GM12892 (cell line): Measurements from ENCODE around the gene IFITM1.

Source experiments
- DNase-seq: peaks from one replicate; pipeline ENCODE4 v3.0.0; 2011; ENCODE audit not compliant: insufficient read length
- FAIRE-seq: peaks from 2 replicates; lab custom pipeline; 2011; peaks lifted over from hg19 to GRCh38; lab: Jason Lieb, UNC
- POLR2A ChIP-seq: IDR thresholded peaks from 2 replicates; pipeline ENCODE4 v1.6.1; 2011; ENCODE audit warnings: low read depth, low read length, control low read depth
- POLR2AphosphoS5 ChIP-seq: IDR thresholded peaks from 2 replicates; pipeline ENCODE4 v1.6.1; 2011; ENCODE audit warnings: low read depth, low read length, control low read depth
- TAF1 ChIP-seq: IDR thresholded peaks from 2 replicates; pipeline ENCODE4 v1.6.1; 2011; ENCODE audit warnings: low read depth, mild to moderate bottlenecking, control low read depth, low read length, borderline replicate concordance

The IFITM1 gene

DNA sequence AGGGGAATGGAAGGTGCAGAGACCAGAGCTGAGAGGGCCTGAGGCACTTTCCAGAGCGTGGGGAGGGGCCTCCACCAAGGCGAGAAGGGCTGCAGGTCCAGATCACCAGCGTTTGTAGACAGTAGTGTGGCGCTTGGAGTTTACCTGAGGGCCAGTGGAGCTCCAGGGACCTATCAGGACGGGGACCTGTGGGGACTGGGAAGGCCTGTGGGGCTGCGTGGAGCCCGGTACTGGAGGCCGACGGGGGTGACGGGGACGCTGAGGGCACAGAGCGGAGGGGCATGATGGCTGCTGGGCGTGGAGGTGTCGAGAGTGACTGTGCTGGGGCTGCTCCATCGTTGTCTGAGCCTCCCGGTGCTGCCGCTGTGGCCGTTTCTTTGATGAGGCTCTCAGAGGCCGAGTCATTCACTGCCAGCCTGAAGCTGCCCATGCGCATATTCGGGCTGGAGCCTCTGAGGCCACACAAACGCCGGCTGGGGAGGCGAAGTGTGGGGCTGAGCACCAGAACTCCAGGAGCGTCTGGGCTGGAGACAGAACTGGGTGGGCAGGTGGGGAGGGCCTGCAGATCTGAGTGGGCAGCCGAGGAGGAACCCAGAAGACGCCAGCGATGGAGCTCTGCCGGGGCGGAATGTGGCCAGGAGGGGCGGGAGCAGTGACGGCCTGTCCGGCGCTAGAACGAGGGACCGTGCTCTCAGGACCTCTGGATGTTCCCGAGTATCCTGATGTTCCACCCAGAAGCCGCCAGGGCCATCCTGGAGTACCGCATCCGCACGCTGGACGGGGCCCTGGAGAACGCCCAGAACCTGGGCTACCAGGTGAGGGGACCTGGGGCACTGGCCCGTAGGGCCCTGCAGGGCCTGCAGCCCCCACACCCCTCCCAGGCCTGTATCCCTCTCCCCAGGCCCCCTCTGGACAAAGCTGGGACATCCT lies 22.3 kb upstream of the IFITM1 start:
- TF ChIP-seq POLR2A: no peak
- no peak for TF ChIP-seq POLR2AphosphoS5
- no peak for TF ChIP-seq TAF1
- FAIRE-seq (no peak), DNase-seq (no peak)

DNA sequence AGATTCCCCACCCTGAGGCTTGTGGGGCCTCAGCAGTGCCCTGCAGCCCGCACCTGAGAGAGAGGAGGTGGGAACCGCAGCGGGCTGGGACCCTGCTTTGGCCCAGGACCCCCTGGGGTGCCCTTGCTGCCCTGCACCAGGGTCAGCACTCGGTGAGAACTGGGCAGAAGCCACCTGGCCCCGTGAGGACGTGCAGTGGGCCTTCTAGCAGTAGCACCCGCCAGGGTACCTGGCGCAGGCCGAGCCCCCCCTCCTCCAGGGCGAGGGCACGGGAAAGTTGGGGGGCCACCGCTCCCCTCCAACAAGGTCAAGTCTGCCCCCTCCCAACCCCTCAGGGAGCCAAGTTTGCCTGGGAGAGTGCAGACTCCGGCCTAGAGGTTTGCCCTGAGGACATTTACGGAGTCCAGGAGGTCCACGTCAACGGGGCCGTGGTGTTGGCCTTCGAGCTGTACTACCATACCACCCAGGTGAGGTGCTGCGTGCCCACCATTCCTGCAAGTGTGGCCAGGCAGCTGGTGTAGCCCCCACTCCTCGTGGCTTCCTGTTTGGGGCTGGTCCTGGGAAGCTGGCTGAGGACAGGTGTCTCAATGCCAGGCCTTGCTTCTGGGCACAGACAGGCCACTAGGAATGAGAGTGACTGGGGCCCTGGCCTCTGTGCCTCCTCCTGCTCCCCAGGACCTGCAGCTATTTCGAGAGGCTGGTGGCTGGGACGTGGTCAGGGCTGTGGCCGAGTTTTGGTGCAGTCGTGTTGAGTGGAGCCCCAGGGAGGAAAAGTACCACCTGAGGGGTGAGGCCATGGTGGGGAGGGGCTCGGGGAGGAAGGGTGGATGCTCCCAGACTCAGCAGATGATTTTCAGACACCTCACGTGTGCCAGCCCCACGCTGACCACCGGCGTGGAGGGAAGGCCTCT lies 21.4 kb upstream of the IFITM1 start:
- no peak for FAIRE-seq
- no peak for TF ChIP-seq POLR2A
- no peak for TF ChIP-seq POLR2AphosphoS5
- TF ChIP-seq TAF1: no peak

DNA sequence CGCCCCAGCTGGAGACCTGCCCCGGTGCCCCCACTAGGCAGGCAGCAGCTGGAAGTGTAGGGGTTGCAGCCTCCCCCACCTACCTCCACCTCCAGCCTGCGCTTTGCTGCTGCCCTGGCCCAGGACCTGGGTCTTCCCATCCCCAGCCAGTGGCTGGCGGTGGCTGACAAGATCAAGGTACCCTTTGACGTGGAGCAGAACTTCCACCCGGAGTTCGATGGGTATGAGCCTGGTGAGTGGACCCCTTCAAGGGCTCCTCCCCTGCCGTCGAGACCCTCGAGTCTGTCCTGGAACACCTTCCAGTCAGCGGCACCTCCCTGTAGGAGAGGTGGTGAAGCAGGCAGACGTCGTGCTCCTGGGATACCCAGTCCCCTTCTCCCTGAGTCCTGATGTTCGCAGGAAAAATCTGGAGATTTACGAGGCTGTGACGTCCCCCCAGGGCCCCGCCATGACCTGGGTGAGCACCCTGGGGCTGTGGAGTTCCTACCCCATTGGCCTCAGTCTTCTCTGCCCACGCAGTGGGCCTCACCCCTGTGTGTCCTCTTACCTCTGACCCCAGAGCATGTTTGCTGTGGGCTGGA lies 20.5 kb upstream of the IFITM1 start:
- TF ChIP-seq POLR2A (no peak), TAF1 (no peak), POLR2AphosphoS5 (no peak)

More for the DNA sequence above, 21.4 kb upstream of the IFITM1 start:
- DNase-seq: no peak

DNA sequence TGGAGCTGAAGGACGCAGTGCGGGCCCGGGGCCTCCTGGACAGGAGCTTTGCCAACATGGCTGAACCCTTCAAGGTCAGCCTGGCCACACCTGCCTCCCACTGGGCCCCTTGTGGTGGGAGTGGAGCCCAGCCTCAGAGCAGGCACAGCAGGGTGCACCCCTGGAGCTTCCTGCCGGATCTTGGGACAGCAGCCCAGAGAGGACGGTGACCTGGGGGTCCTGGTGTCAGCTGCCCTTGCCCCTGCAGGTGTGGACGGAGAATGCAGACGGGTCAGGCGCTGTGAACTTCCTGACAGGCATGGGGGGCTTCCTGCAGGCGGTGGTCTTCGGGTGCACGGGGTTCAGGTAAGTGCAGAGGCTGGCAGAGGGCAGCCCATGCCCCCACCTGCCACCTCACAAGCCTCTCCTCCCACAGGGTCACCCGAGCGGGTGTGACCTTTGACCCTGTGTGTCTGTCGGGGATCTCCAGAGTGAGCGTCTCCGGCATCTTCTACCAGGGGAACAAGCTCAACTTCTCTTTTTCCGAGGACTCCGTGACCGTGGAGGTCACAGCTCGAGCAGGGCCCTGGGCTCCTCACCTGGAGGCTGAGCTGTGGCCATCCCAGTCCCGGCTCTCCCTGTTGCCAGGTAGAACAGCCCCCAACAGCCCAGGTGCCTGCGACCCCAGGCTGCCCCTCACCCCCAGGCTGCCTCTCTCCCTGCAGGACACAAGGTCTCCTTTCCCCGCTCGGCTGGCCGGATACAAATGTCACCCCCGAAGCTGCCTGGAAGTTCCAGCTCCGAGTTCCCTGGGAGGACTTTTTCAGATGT lies 19.8 kb upstream of the IFITM1 start:
- FAIRE-seq (no peak), DNase-seq (no peak)
- no peak for TF ChIP-seq POLR2A
- no peak for TF ChIP-seq POLR2AphosphoS5

More for the DNA sequence above, 20.5 kb upstream of the IFITM1 start:
- DNase-seq (no peak), FAIRE-seq (no peak)

DNA sequence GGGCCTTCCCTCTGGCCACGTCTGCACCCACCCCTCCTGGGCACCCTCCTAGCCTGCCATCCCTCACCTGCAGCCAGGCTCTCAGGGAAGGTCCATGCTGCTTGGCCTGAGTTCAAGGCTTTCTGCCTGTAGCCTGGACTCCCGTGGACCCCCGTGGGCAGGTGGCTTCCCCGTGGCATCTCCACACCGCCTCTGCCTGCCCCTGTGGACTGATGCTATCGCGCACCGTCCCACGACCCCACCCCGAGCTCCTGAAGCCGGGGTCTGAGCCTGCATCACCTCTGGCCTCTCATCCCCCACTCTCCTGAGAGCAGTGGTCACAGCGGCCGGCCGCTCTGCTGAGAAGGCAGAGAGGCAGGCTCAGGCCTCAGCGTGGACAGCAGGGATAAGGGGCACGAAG lies 19.1 kb upstream of the IFITM1 start:
- DNase-seq (no peak), FAIRE-seq (no peak)
- no peak for TF ChIP-seq POLR2A
- TF ChIP-seq POLR2AphosphoS5: no peak
- no peak for TF ChIP-seq TAF1

DNA sequence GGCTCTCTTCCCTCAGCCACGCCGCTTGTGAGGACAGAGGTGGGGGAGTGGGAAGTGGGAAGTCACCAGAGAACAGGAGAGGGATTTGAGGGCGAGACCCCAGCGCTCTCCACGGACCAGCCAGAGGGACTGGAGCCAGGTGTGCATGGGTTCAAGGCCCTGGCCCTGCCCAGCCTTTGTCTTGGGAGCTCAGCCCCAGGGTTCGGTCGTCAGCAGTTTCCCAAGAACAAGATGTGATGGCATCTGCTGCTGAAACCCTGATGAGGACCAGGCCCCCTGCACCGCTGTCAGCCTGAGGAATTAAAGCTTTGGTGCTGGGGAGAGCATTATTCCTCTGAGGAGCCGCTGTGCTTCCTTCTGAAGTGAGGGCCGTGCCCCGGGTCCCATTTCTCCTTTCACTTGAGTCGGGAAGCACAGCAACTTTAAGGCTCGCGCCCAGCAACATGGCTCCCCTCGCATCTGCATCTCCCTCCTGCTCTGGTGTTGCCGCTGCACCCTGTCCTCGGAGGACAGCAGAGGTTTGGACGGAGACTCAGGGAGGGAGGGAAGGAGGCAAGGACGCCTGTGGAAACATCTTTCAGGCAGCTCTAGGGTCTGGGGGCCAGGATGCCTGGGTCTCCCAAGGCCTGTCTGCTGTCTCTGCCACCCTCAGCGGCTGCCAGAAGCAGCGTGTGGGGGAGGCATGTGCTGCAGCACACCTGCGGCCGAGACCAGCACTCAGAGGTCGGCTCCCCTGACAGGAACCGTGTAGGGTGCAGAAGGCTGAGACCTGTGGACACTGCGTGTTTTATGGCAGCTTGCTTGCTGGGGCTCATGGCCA lies 18.3 kb upstream of the IFITM1 start:
- TF ChIP-seq POLR2A (no peak), POLR2AphosphoS5 (no peak), TAF1 (no peak)
- FAIRE-seq: no peak
- no peak for DNase-seq

DNA sequence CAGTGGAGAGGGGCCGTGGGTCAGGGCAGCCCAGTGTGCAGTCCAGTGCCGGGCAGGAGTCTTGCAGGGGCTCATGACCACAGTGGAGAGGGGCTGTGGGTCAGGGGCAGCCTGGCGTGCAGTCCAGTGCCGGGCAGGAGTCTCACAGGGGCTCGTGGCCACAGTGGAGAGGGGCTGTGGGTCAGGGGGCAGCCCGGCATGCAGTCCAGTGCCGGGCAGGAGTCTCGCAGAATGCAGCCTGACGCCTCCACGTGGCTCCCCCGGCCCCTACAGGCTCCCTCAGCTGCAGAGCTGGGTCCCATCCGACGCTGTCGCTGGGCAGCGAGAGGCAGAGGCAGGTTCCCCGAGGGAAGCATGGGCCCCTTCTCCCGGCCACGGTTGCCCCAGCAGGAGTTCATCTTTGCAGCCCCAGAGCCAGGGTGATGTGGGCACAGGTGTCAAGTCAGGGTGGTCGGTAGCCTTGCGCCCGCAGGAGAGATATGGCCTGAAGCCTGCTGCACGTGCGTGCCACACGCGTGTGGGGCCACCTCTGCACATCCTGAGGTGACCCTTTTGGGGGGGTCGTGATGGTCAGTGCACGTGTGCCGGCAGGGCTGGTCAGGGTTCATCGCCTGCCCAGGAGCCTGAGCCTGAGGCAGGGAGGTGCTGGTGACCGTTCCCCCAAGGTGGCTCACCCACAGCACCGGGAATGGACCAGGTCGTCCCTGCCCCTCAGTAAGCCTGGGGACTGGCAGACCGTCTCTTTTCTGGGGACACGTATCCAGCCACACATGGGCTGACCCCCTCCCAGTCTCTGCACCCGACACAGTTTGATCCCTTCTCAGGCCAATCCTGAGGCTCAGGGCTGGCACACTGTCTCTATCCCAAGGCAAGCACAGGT lies 17.4 kb upstream of the IFITM1 start:
- no peak for FAIRE-seq
- DNase-seq: no peak
- no peak for TF ChIP-seq TAF1
- no peak for TF ChIP-seq POLR2AphosphoS5
- TF ChIP-seq POLR2A: no peak

DNA sequence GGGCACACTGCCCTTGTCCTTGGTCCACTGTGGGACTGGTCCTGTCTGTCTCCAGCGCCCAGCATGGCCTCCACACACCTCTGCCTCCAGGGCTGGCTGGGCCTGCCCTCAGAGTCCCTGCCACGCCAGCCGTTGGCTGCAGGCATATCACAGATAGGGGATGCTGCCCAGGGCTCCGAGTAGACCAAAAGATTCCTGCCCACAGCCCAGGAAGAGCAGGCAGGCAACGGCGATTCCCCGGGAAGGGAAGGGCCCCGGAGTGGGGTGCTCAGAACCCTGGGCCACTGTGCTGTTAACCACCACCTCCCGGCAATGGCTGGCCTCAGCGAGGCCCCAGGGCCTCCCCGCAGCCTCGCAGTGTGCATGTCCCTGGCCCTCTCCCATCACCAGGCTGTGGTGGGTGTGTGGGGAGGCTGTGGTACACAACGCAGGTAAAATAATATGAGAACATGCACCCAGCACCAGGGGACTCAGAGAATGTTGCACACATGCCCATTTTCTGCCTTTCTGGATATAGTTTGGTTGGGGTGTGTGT lies 16.7 kb upstream of the IFITM1 start:
- no peak for FAIRE-seq
- TF ChIP-seq POLR2AphosphoS5: no peak
- TF ChIP-seq TAF1: no peak
- TF ChIP-seq POLR2A: no peak
- DNase-seq: no peak
